Thyroid gland (tissue), 4 donors: ENCODE data around the gene ZXDC.

Experiments
- CTCF ChIP-seq, 6 experiments: fragments of 200-600 bp in 3 of 6; fragments of 450-650 bp in 3 of 6; sonication (generic) in 3 of 6; IDR thresholded peaks; one replicate each; pipeline ENCODE4 v1.5.1; 2016 to 2019; ENCODE audit warnings: antibody characterized with exemption in 6 of 6, mild to moderate bottlenecking in 2 of 6, inconsistent platforms in 1 of 6, moderate library complexity in 1 of 6
- POLR2A ChIP-seq, 2 donors: fragments of 450-650 bp; IDR thresholded peaks; one replicate each; pipeline ENCODE4 v1.6.1; 2017; ENCODE audit warnings: antibody characterized with exemption in 2 of 2, mild to moderate bottlenecking in 2 of 2, moderate library complexity in 1 of 2

GRCh38 chr3:126436826-126437717 is 38.6 kb downstream of the ZXDC start:
- TF ChIP-seq CTCF (IDR thresholded peaks at IDR 0.05) (no peak), POLR2A (IDR thresholded peaks at IDR 0.05) (no peak)
